IMR-90 (cell line): ENCODE results near the gene TNF. TPM values are rescaled to one million over a fixed set of nuclear protein-coding genes. Genes with fewer than 3 reads are reported as not detected.

ENCODE experiments used
- ATAC-seq: fragments of 200-7000 bp; cut with Tn5 transposase; 2 replicates; pipeline ENCODE4 v1.9.1; 2020; ENCODE audit warnings: low read depth, mild to moderate bottlenecking, moderate library complexity
- BruUV-seq: library from RNA; stranded (reverse); fragments of 400-500 nt; replicated peaks from 2 replicates; lab custom pipeline; 2021; lab: Mats Ljungman, UMichigan
- CTCF ChIA-PET: fragments of 300-600 bp; formaldehyde crosslinking; extraction: SDS; loops from one replicate; lab custom pipeline; 2021; ENCODE audit warnings: antibody characterized with exemption; lab: Yijun Ruan, JAX
- POLR2A ChIA-PET: fragments of 300-600 bp; sonication (Branson Sonifier 250); formaldehyde crosslinking; loops from one replicate; lab custom pipeline; 2022; ENCODE audit warnings: antibody characterized with exemption; ENCODE audit not compliant: unreplicated experiment; lab: Charles Lee
- DNase-seq: peaks from one replicate; pipeline ENCODE4 v3.0.0; 2013
- H2AFZ ChIP-seq: replicated peaks from 2 replicates; pipeline ENCODE3; 2013; ENCODE audit warnings: low read length, mild to moderate bottlenecking; ENCODE audit not compliant: poor library complexity
- H2AK5ac ChIP-seq: 2 replicates; pipeline ENCODE4 v1.6.1; 2013; ENCODE audit warnings: low read depth, low read length, inconsistent platforms
- H2AK9ac ChIP-seq: replicated peaks from 2 replicates; pipeline ENCODE3; 2013; ENCODE audit warnings: mild to moderate bottlenecking, low read depth, low read length, moderate library complexity; ENCODE audit not compliant: poor library complexity
- H2BK120ac ChIP-seq: 2 replicates; pipeline ENCODE4 v1.6.1; 2013; ENCODE audit warnings: low read depth, low read length, inconsistent platforms
- H2BK15ac ChIP-seq: 3 replicates; pipeline ENCODE4 v1.6.1; 2013; ENCODE audit warnings: low read depth, low read length, inconsistent platforms
- H2BK20ac ChIP-seq: 2 replicates; pipeline ENCODE4 v1.6.1; 2013; ENCODE audit warnings: low read depth, mild to moderate bottlenecking, inconsistent platforms, low read length, moderate library complexity
- H2BK5ac ChIP-seq: 2 replicates; pipeline ENCODE4 v1.6.1; 2013; ENCODE audit warnings: mild to moderate bottlenecking, low read depth, low read length, inconsistent platforms; ENCODE audit not compliant: poor library complexity, severe bottlenecking
- H3K14ac ChIP-seq: replicated peaks from 2 replicates; pipeline ENCODE4 v1.6.1; 2013; ENCODE audit warnings: low read depth, low read length, inconsistent platforms
- H3K18ac ChIP-seq: 2 replicates; pipeline ENCODE4 v1.6.1; 2013; ENCODE audit warnings: low read depth, low read length, control low read depth
- H3K23ac ChIP-seq: 2 replicates; pipeline ENCODE4 v1.6.1; 2013; ENCODE audit warnings: low read depth, low read length, inconsistent platforms
- H3K27ac ChIP-seq: 2 replicates; pipeline ENCODE4 v1.5.1; 2013; ENCODE audit warnings: mild to moderate bottlenecking, control low read depth, low read length; ENCODE audit not compliant: insufficient read depth
- H3K27me3 ChIP-seq: 2 replicates; pipeline ENCODE4 v1.6.1; 2013; ENCODE audit warnings: low read length; ENCODE audit not compliant: control insufficient read depth, insufficient read depth
- H3K36me3 ChIP-seq: 2 replicates; pipeline ENCODE4 v1.6.1; 2013; ENCODE audit warnings: low read length, mixed read lengths; ENCODE audit not compliant: control insufficient read depth, insufficient read depth
- H3K4ac ChIP-seq: 2 replicates; pipeline ENCODE4 v1.6.1; 2013; ENCODE audit warnings: low read depth, low read length, inconsistent platforms
- H3K4me1 ChIP-seq: 2 replicates; pipeline ENCODE4 v1.6.1; 2013; ENCODE audit warnings: low read length, mixed read lengths; ENCODE audit not compliant: control insufficient read depth, insufficient read depth
- H3K4me2 ChIP-seq: 2 replicates; pipeline ENCODE4 v1.6.1; 2013; ENCODE audit warnings: low read depth, mild to moderate bottlenecking, control low read depth, low read length, moderate library complexity
- H3K4me3 ChIP-seq: 2 replicates; pipeline ENCODE4 v1.5.1; 2013; ENCODE audit warnings: low read depth, mild to moderate bottlenecking, control low read depth, low read length, moderate library complexity; ENCODE audit not compliant: insufficient read depth
- H3K56ac ChIP-seq: 2 replicates; pipeline ENCODE4 v1.6.1; 2013; ENCODE audit warnings: low read length, inconsistent platforms; ENCODE audit not compliant: insufficient read depth; ENCODE audit errors: extremely low read depth
- H3K79me1 ChIP-seq, 2 experiments: 2 replicates each; pipeline ENCODE4 v1.6.1; 2013; ENCODE audit warnings: low read length in 2 of 2, inconsistent platforms in 1 of 2, low read depth in 1 of 2
- H3K9ac ChIP-seq: 2 replicates; pipeline ENCODE4 v1.6.1; 2013; ENCODE audit warnings: low read depth, low read length, control low read depth
- H3K9me1 ChIP-seq: 2 replicates; pipeline ENCODE4 v1.6.1; 2013; ENCODE audit warnings: low read length, inconsistent platforms; ENCODE audit not compliant: insufficient read depth
- H3K9me3 ChIP-seq: 2 replicates; pipeline ENCODE4 v1.6.1; 2013; ENCODE audit warnings: low read length; ENCODE audit not compliant: control insufficient read depth, insufficient read depth
- H4K20me1 ChIP-seq: 2 replicates; pipeline ENCODE4 v1.6.1; 2013; ENCODE audit warnings: low read length, inconsistent platforms; ENCODE audit not compliant: insufficient read depth
- H4K5ac ChIP-seq: 2 replicates; pipeline ENCODE4 v1.6.1; 2013; ENCODE audit warnings: mild to moderate bottlenecking, low read depth, low read length, control low read depth
- H4K8ac ChIP-seq, 2 experiments: 2 replicates each; pipeline ENCODE4 v1.6.1; 2013; ENCODE audit warnings: low read depth in 2 of 2, low read length in 2 of 2, control low read depth in 1 of 2, inconsistent platforms in 1 of 2
- H4K91ac ChIP-seq: 2 replicates; pipeline ENCODE4 v1.6.1; 2013; ENCODE audit warnings: low read depth, low read length, inconsistent platforms; ENCODE audit not compliant: insufficient read depth
- BHLHE40 ChIP-seq: fragments of 150-350 bp; IDR thresholded peaks from 2 replicates; pipeline ENCODE4 v1.6.1; 2016; ENCODE audit warnings: mild to moderate bottlenecking, low read depth, low read length
- CEBPB ChIP-seq: IDR thresholded peaks from 2 replicates; pipeline ENCODE4 v1.6.1; 2012; ENCODE audit warnings: low read depth, low read length, improper control_type of control experiment
- CHD1 ChIP-seq: IDR thresholded peaks from 2 replicates; pipeline ENCODE4 v1.6.1; 2012; ENCODE audit warnings: low read depth, low read length, improper control_type of control experiment
- FOS ChIP-seq: fragments of 150-350 bp; IDR thresholded peaks from 2 replicates; pipeline ENCODE4 v1.6.1; 2016; ENCODE audit warnings: low read depth, low read length
- MAFK ChIP-seq: IDR thresholded peaks from 2 replicates; pipeline ENCODE4 v1.6.1; 2012; ENCODE audit warnings: low read depth, low read length, improper control_type of control experiment
- MAZ ChIP-seq: IDR thresholded peaks from 2 replicates; pipeline ENCODE4 v1.6.1; 2012; ENCODE audit warnings: low read depth, mild to moderate bottlenecking, low read length, improper control_type of control experiment, moderate library complexity, borderline replicate concordance
- MXI1 ChIP-seq: IDR thresholded peaks from 2 replicates; pipeline ENCODE4 v1.6.1; 2012; ENCODE audit warnings: low read depth, mild to moderate bottlenecking, low read length, moderate library complexity, borderline replicate concordance
- NFE2L2 ChIP-seq: fragments of 150-350 bp; IDR thresholded peaks from 2 replicates; pipeline ENCODE4 v1.6.1; 2016; ENCODE audit warnings: low read depth, mild to moderate bottlenecking, low read length
- POLR2A ChIP-seq: IDR thresholded peaks from 2 replicates; pipeline ENCODE4 v1.6.1; 2012; ENCODE audit warnings: mild to moderate bottlenecking, low read depth, low read length
- RAD21 ChIP-seq: IDR thresholded peaks from 2 replicates; pipeline ENCODE4 v1.6.1; 2012; ENCODE audit warnings: low read length, improper control_type of control experiment
- RCOR1 ChIP-seq: IDR thresholded peaks from 2 replicates; pipeline ENCODE4 v1.6.1; 2012; ENCODE audit warnings: mild to moderate bottlenecking, low read length, improper control_type of control experiment; ENCODE audit not compliant: insufficient replicate concordance
- RFX5 ChIP-seq: IDR thresholded peaks from 2 replicates; pipeline ENCODE4 v1.8.0; 2012; ENCODE audit warnings: low read depth, mild to moderate bottlenecking, low read length, moderate library complexity
- SMC3 ChIP-seq: fragments of 150-350 bp; IDR thresholded peaks from 2 replicates; pipeline ENCODE4 v1.6.1; 2016; ENCODE audit warnings: low read depth, mild to moderate bottlenecking, antibody characterized with exemption, low read length, moderate library complexity
- WGBS, 2 experiments: methylation state at CpG; one replicate each; pipeline versions ENCODE4 v1.1.5 to v1.1.7; 2013; ENCODE audit warnings: missing lambda C conversion rate in 2 of 2; ENCODE audit not compliant: insufficient read length in 1 of 2; ENCODE audit errors: extremely low coverage in 2 of 2; 5-methylcytosine and 5-hydroxymethylcytosine counted together
- dilution Hi-C: fragments of 300-500 bp; cut with HindIII; formaldehyde crosslinking; loops from one replicate; pipeline ENCODE4 v1.14.3; 2018; ENCODE audit warnings: low sequenced_read_pairs; ENCODE audit not compliant: unreplicated experiment
- in situ Hi-C: fragments of 300-500 bp; cut with MboI; formaldehyde crosslinking; loops from 3 replicates; pipeline ENCODE4 v1.14.3; 2019; ENCODE audit warnings: low sequenced_read_pairs, inconsistent platforms, mixed read lengths
- intact Hi-C: fragments of 100-400 bp; cut with micrococcal nuclease; formaldehyde crosslinking; loops from 2 replicates; pipeline ENCODE4 v1.10.0; 2022
- polyA plus RNA-seq, 3 experiments: library from polyadenylated mRNA; depleted of rRNA; stranded (reverse); fragments of >200 nt; gene quantifications; 2 replicates each; pipeline ENCODE4 v1.2.3, GENCODE V29; 2012; ENCODE audit warnings: low replicate concordance in 1 of 3
- total RNA-seq: library from RNA; depleted of rRNA; stranded (reverse); fragments of >200 nt; gene quantifications from 2 replicates; pipeline ENCODE4 v1.2.3, GENCODE V29; 2012
- TF ChIP-seq, protein P1 (sequence below): fragments of 150-350 bp; IDR thresholded peaks from 2 replicates; pipeline ENCODE4 v1.6.1; 2016; ENCODE audit warnings: low read depth, mild to moderate bottlenecking, low read length, moderate library complexity, borderline replicate concordance
- TF ChIP-seq, protein P2 (sequence below): fragments of 150-350 bp; IDR thresholded peaks from 2 replicates; pipeline ENCODE4 v1.6.1; 2017; ENCODE audit warnings: mild to moderate bottlenecking, antibody characterized with exemption, low read length, low read depth
- TF ChIP-seq, protein P3 (sequence below): conservative IDR thresholded peaks from 2 replicates; pipeline ENCODE4 v1.5.1; 2012; ENCODE audit warnings: mild to moderate bottlenecking, low read depth, low read length, improper control_type of control experiment

Gene TNF
- total and polyA plus RNA-seq, 2 of the 4 experiments (the other 2 are of a cell fraction): not detected

DNA sequence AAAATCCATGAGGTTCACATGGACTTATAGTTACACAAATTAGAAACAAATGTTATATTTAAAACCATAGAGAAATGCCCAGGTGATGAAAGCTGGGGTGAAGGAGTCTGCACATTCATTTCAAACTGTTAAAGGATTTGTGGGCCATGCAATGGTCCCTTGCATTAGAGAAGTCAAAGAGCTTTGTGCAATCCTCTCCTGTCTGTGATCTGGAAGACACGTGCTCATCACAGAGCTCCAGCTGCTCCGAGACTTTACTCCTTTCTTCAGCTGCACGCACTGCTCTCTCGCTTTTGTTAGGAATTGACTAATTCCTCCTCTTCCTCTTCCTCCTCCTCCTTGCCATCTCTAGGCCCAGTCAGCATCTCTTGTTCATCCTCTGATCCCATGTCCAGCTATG lies 35.6 kb downstream of the TNF start:
- Histone ChIP-seq H3K27ac (no peak overlapping the region), H3K9ac (no peak overlapping the region), H3K4me3 (no peak overlapping the region), H3K23ac (no peak overlapping the region), H3K4me2 (no peak overlapping the region), H3K4ac (no peak overlapping the region), H3K18ac (no peak overlapping the region), H4K91ac (no peak overlapping the region), H3K27me3 (peaks cover 7% of the 10 kb centered on the region), H3K4me1 (no peaks in the 10 kb centered on the region), H2BK15ac (no peak overlapping the region), H3K9me1 (0 out of 2 replicates have a peak, but pooled peaks cover 3% of the 10 kb centered on the region), H2AK5ac (no peak overlapping the region), H2BK5ac (no peak overlapping the region), H2BK120ac (no peak overlapping the region), H3K9me3 (no peaks in the 10 kb centered on the region), H4K5ac (no peak overlapping the region), H2BK20ac (no peak overlapping the region), H2AFZ (peak overlapping the region; percentile 58), H3K14ac (no peak overlapping the region), H2AK9ac (no peak overlapping the region), H3K36me3 (no peaks in the 10 kb centered on the region), H3K79me1 (no peaks in the 10 kb centered on the region), H4K8ac (no peak overlapping the region), H4K20me1 (no peaks in the 10 kb centered on the region), H3K56ac (no peak overlapping the region)
- no TSS peak for BruUV-seq
- ATAC-seq: no peak
- in situ Hi-C loops: no loop called here
- CTCF ChIA-PET: no interaction called here
- no CpG with 5 or more reads among the region's 4 CpGs for WGBS, 2 experiments
- intact Hi-C loops: no loop called here
- dilution Hi-C loops: no loop called here
- POLR2A ChIA-PET: no interaction called here
- no peak for TF ChIP-seq FOS
- TF ChIP-seq MXI1: no peak
- TF ChIP-seq NFE2L2: no peak
- no peak for TF ChIP-seq CEBPB
- TF ChIP-seq BHLHE40: no peak
- no peak for TF ChIP-seq MAFK
- TF ChIP-seq SMC3: no peak
- no peak for TF ChIP-seq RAD21
- TF ChIP-seq, protein P1, sequence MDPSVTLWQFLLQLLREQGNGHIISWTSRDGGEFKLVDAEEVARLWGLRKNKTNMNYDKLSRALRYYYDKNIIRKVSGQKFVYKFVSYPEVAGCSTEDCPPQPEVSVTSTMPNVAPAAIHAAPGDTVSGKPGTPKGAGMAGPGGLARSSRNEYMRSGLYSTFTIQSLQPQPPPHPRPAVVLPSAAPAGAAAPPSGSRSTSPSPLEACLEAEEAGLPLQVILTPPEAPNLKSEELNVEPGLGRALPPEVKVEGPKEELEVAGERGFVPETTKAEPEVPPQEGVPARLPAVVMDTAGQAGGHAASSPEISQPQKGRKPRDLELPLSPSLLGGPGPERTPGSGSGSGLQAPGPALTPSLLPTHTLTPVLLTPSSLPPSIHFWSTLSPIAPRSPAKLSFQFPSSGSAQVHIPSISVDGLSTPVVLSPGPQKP: no peak
- TF ChIP-seq POLR2A: no peak
- TF ChIP-seq, protein P2, sequence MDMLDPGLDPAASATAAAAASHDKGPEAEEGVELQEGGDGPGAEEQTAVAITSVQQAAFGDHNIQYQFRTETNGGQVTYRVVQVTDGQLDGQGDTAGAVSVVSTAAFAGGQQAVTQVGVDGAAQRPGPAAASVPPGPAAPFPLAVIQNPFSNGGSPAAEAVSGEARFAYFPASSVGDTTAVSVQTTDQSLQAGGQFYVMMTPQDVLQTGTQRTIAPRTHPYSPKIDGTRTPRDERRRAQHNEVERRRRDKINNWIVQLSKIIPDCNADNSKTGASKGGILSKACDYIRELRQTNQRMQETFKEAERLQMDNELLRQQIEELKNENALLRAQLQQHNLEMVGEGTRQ: no peak
- TF ChIP-seq MAZ: no peak
- no peak for TF ChIP-seq RCOR1
- TF ChIP-seq RFX5: no peak
- TF ChIP-seq, protein P3, sequence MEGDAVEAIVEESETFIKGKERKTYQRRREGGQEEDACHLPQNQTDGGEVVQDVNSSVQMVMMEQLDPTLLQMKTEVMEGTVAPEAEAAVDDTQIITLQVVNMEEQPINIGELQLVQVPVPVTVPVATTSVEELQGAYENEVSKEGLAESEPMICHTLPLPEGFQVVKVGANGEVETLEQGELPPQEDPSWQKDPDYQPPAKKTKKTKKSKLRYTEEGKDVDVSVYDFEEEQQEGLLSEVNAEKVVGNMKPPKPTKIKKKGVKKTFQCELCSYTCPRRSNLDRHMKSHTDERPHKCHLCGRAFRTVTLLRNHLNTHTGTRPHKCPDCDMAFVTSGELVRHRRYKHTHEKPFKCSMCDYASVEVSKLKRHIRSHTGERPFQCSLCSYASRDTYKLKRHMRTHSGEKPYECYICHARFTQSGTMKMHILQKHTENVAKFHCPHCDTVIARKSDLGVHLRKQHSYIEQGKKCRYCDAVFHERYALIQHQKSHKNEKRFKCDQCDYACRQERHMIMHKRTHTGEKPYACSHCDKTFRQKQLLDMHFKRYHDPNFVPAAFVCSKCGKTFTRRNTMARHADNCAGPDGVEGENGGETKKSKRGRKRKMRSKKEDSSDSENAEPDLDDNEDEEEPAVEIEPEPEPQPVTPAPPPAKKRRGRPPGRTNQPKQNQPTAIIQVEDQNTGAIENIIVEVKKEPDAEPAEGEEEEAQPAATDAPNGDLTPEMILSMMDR: no peak
- no peak for TF ChIP-seq CHD1
- no peak for DNase-seq
